HCT116 (cell line): ENCODE data around the gene ALOX15. TPM values are rescaled to one million over a fixed set of nuclear protein-coding genes. Genes with fewer than 3 reads are reported as not detected.
"Not testable (repeated sequence)": the region's sequence is repeated elsewhere in the genome, so short reads cannot be mapped to it uniquely, and the experiment has no call there.

ENCODE experiments used
- ATAC-seq: fragments of 200-7000 bp; cut with Tn5 transposase; 2 replicates; pipeline ENCODE4 v1.9.1; 2020; ENCODE audit warnings: mild to moderate bottlenecking, moderate library complexity
- BruUV-seq: library from RNA; stranded (reverse); fragments of 400-500 nt; replicated peaks from 2 replicates; lab custom pipeline; 2021; lab: Mats Ljungman, UMichigan
- CTCF ChIA-PET: fragments of 300-600 bp; sonication (Branson Sonifier 250); formaldehyde crosslinking; loops from one replicate; lab custom pipeline; 2021; ENCODE audit warnings: antibody characterized with exemption; lab: Charles Lee
- POLR2A ChIA-PET: fragments of 300-600, 350-600 bp; sonication (Branson Sonifier 250); formaldehyde crosslinking; loops from one replicate; lab custom pipeline; 2021; ENCODE audit warnings: antibody characterized with exemption; lab: Charles Lee
- RAD21 ChIA-PET, 2 experiments: fragments of 300-600 bp; sonication (Branson Sonifier 250); formaldehyde crosslinking; loops; one replicate each; lab custom pipeline; 2023; ENCODE audit warnings: low total read pairs in 2 of 2; ENCODE audit not compliant: uncharacterized antibody in 2 of 2, unreplicated experiment in 2 of 2, low non-redundant PET in 1 of 2; lab: Charles Lee
- DNase-seq: peaks from one replicate; pipeline ENCODE4 v3.0.0-alpha.2; 2010; ENCODE audit warnings: low read depth, low spot score
- H2AFZ ChIP-seq: fragments of 200-600 bp; shearing (Covaris generic), sonication (generic); 2 replicates; pipeline ENCODE4 v1.6.1; 2017; ENCODE audit warnings: low read depth, mixed run types, mixed read lengths, antibody characterized with exemption, low read length; ENCODE audit not compliant: poor library complexity, severe bottlenecking
- H3K27ac ChIP-seq: 2 replicates; pipeline ENCODE4 v1.5.1; 2012; ENCODE audit warnings: low read depth, low read length
- H3K27me3 ChIP-seq: fragments of 200-600 bp; sonication (generic); 2 replicates; pipeline ENCODE4 v1.6.1; 2016; ENCODE audit warnings: mixed run types, low read length, mixed read lengths; ENCODE audit not compliant: insufficient read depth
- H3K36me3 ChIP-seq, 2 experiments: fragments of 200-500 bp in 1 of 2; fragments of 200-600 bp in 1 of 2; sonication (Bioruptor generic) in 1 of 2; sonication (generic) in 1 of 2; 2 replicates each; pipeline versions ENCODE4 v1.5.1 to v1.6.1; 2014 to 2016; ENCODE audit warnings: low read length in 2 of 2, inconsistent platforms in 1 of 2, mixed read lengths in 1 of 2, mixed run types in 1 of 2; ENCODE audit not compliant: insufficient read depth in 2 of 2, control insufficient read depth in 1 of 2
- H3K4me1 ChIP-seq, 2 experiments: fragments of 200-600 bp in 1 of 2; sonication (generic) in 1 of 2; 2 replicates each; pipeline versions ENCODE4 v1.5.1 to v1.6.1; 2012 to 2017; ENCODE audit warnings: low read length in 2 of 2, inconsistent platforms in 1 of 2, mild to moderate bottlenecking in 1 of 2, mixed read lengths in 1 of 2, mixed run types in 1 of 2, moderate library complexity in 1 of 2; ENCODE audit not compliant: insufficient read depth in 2 of 2, control insufficient read depth in 1 of 2
- H3K4me2 ChIP-seq: fragments of 200-600 bp; sonication (generic); 2 replicates; pipeline ENCODE4 v1.6.1; 2017; ENCODE audit warnings: mixed run types, low read length, mixed read lengths
- H3K4me3 ChIP-seq, 2 experiments: fragments of 200-600 bp in 1 of 2; sonication (generic) in 1 of 2; replicated peaks in 1 of 2; 2 replicates each; pipeline ENCODE4 v1.5.1; 2011 to 2016; ENCODE audit warnings: low read length in 2 of 2, control low read depth in 1 of 2, low read depth in 1 of 2, mild to moderate bottlenecking in 1 of 2, mixed read lengths in 1 of 2, mixed run types in 1 of 2
- H3K79me2 ChIP-seq: fragments of 200-600 bp; sonication (generic); 2 replicates; pipeline ENCODE4 v1.6.1; 2017; ENCODE audit warnings: mild to moderate bottlenecking, mixed run types, low read length, moderate library complexity, mixed read lengths; ENCODE audit not compliant: insufficient read depth
- H3K9ac ChIP-seq: fragments of 200-600 bp; sonication (generic); 2 replicates; pipeline ENCODE4 v1.6.1; 2016; ENCODE audit warnings: low read length, mixed read lengths
- H3K9me2 ChIP-seq: fragments of 200-600 bp; sonication (generic), shearing (Covaris generic); 2 replicates; pipeline ENCODE4 v1.6.1; 2017; ENCODE audit warnings: mixed run types, mild to moderate bottlenecking, moderate library complexity; ENCODE audit not compliant: insufficient read depth
- H3K9me3 ChIP-seq, 2 experiments: fragments of 200-500 bp in 1 of 2; fragments of 200-600 bp in 1 of 2; sonication (Bioruptor generic) in 1 of 2; sonication (generic) in 1 of 2; 2 replicates each; pipeline ENCODE4 v1.6.1; 2014 to 2017; ENCODE audit warnings: low read length in 2 of 2, mixed read lengths in 2 of 2, inconsistent platforms in 1 of 2, low read depth in 1 of 2, mild to moderate bottlenecking in 1 of 2, mixed run types in 1 of 2, moderate library complexity in 1 of 2; ENCODE audit not compliant: control insufficient read depth in 1 of 2, insufficient read depth in 1 of 2
- H4K20me1 ChIP-seq: fragments of 200-600 bp; sonication (generic), shearing (Covaris generic); 2 replicates; pipeline ENCODE4 v1.6.1; 2017; ENCODE audit warnings: mixed run types, mild to moderate bottlenecking, moderate library complexity; ENCODE audit not compliant: insufficient read depth
- ATF3 ChIP-seq: IDR thresholded peaks from 2 replicates; pipeline ENCODE4 v1.6.1; 2012
- CBX3 ChIP-seq: IDR thresholded peaks from 2 replicates; pipeline ENCODE4 v1.6.1; 2012; ENCODE audit warnings: low read depth
- CEBPB ChIP-seq: IDR thresholded peaks from 2 replicates; pipeline ENCODE4 v1.6.1; 2012; ENCODE audit warnings: low read depth
- EGR1 ChIP-seq: IDR thresholded peaks from 2 replicates; pipeline ENCODE4 v1.6.1; 2012; ENCODE audit warnings: low read depth
- ELF1 ChIP-seq: IDR thresholded peaks from 2 replicates; pipeline ENCODE4 v1.6.1; 2012; ENCODE audit warnings: low read depth, borderline replicate concordance
- EZH2 ChIP-seq: fragments of 200-600 bp; sonication (generic); IDR thresholded peaks from 2 replicates; pipeline ENCODE4 v1.6.1; 2017; ENCODE audit warnings: antibody characterized with exemption, mixed run types
- POLR2A ChIP-seq: IDR thresholded peaks from 2 replicates; pipeline ENCODE4 v1.7.0; 2011; ENCODE audit warnings: borderline replicate concordance; ENCODE audit not compliant: insufficient read depth, insufficient read length; ENCODE audit errors: extremely low read depth
- RAD21 ChIP-seq: IDR thresholded peaks from 2 replicates; pipeline ENCODE4 v1.6.1; 2012; ENCODE audit warnings: low read depth, mild to moderate bottlenecking
- SRF ChIP-seq: IDR thresholded peaks from 2 replicates; pipeline ENCODE4 v1.6.1; 2012; ENCODE audit warnings: low read depth
- TCF7L2 ChIP-seq: IDR thresholded peaks from 2 replicates; pipeline ENCODE4 v1.7.0; 2011; ENCODE audit warnings: borderline replicate concordance, inconsistent platforms; ENCODE audit not compliant: insufficient read depth, insufficient read length; ENCODE audit errors: extremely low read depth
- intact Hi-C: fragments of 100-400 bp; cut with micrococcal nuclease; formaldehyde crosslinking; loops from 2 replicates; pipeline ENCODE4 v1.10.0; 2022
- total RNA-seq: library from RNA; stranded (reverse); gene quantifications from one replicate; pipeline ENCODE4 v1.2.1, GENCODE V29; 2021; ENCODE audit not compliant: unreplicated experiment
- TF ChIP-seq, protein P1 (sequence below): IDR thresholded peaks from 2 replicates; pipeline ENCODE4 v1.6.1; 2012; ENCODE audit warnings: low read depth

Gene ALOX15
- total RNA-seq, 1 experiment from 2014 or later, result 0.57 TPM

- H3K9me2 ChIP-seq, result no peaks in the 10 kb centered on the region
- DNase-seq (no peak), ATAC-seq (no peak)
- H3K79me2 ChIP-seq, result no peaks in the 10 kb centered on the region
- no peaks in the 10 kb centered on the region; a peak in 1 of 4 replicates for H3K9me3 ChIP-seq
- ChIA-PET CTCF (interaction anchor here (1.0 to 4.5 kb wide), 4 partner anchors 9 to 204 kb away, joined by 4 to 59 read pairs (median 5); no protein-coding TSS in a partner anchor), RAD21 (interaction anchor here (1.6 to 1.8 kb wide), 2 partner anchors 58 kb away, joined by 8 to 9 read pairs; no protein-coding TSS in a partner anchor), POLR2A (interaction anchor here (0.9 to 1.4 kb wide), 2 partner anchors 58 to 60 kb away, joined by 4 to 5 read pairs; no protein-coding TSS in a partner anchor)
- H3K4me3 ChIP-seq, result no peak overlapping the region
- no peak overlapping the region for H3K4me2 ChIP-seq
- TF ChIP-seq EGR1 (no peak), TCF7L2 (no peak), CBX3 (no peak), EZH2 (no peak), RAD21 (no peak), SRF (no peak), CEBPB (no peak), ELF1 (no peak), ATF3 (no peak), POLR2A (no peak)
- TF ChIP-seq, protein P1, sequence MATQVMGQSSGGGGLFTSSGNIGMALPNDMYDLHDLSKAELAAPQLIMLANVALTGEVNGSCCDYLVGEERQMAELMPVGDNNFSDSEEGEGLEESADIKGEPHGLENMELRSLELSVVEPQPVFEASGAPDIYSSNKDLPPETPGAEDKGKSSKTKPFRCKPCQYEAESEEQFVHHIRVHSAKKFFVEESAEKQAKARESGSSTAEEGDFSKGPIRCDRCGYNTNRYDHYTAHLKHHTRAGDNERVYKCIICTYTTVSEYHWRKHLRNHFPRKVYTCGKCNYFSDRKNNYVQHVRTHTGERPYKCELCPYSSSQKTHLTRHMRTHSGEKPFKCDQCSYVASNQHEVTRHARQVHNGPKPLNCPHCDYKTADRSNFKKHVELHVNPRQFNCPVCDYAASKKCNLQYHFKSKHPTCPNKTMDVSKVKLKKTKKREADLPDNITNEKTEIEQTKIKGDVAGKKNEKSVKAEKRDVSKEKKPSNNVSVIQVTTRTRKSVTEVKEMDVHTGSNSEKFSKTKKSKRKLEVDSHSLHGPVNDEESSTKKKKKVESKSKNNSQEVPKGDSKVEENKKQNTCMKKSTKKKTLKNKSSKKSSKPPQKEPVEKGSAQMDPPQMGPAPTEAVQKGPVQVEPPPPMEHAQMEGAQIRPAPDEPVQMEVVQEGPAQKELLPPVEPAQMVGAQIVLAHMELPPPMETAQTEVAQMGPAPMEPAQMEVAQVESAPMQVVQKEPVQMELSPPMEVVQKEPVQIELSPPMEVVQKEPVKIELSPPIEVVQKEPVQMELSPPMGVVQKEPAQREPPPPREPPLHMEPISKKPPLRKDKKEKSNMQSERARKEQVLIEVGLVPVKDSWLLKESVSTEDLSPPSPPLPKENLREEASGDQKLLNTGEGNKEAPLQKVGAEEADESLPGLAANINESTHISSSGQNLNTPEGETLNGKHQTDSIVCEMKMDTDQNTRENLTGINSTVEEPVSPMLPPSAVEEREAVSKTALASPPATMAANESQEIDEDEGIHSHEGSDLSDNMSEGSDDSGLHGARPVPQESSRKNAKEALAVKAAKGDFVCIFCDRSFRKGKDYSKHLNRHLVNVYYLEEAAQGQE, result no peak
- no TSS peak for BruUV-seq
- H3K27me3 ChIP-seq, result no peaks in the 10 kb centered on the region
- H2AFZ ChIP-seq, result no peak overlapping the region
- intact Hi-C loops, result no loop called here
- no peak overlapping the region for H3K9ac ChIP-seq
- H3K4me1 ChIP-seq, result peaks cover 0 to 4% of the 10 kb centered on the region in 2 experiments; a peak in 1 of 4 replicates
- H3K36me3 ChIP-seq, result no peaks in the 10 kb centered on the region
- no peaks in the 10 kb centered on the region for H4K20me1 ChIP-seq
- no peak overlapping the region for H3K27ac ChIP-seq
Measured at GRCh38 chr17:4625181-4625617, 16.3 kb downstream of the ALOX15 start.

GRCh38 chr17:4624451-4624911 is 17.0 kb downstream of the ALOX15 start:
- DNase-seq, H3K9ac ChIP-seq, H2AFZ ChIP-seq, intact Hi-C loops, H3K36me3 ChIP-seq, H3K27ac ChIP-seq, H3K4me2 ChIP-seq, BruUV-seq, H3K4me1 ChIP-seq, ATAC-seq, H3K9me2 ChIP-seq, H3K27me3 ChIP-seq, H3K79me2 ChIP-seq, H3K9me3 ChIP-seq, H3K4me3 ChIP-seq, H4K20me1 ChIP-seq: not testable (repeated sequence)
- RAD21 ChIA-PET, result interaction anchor here (1.6 to 1.8 kb wide), 2 partner anchors 58 kb away, joined by 8 to 9 read pairs; no protein-coding TSS in a partner anchor
- POLR2A ChIA-PET, result interaction anchor here (1.4 kb wide), 1 partner anchor 58 kb away, joined by 5 read pairs; no protein-coding TSS in a partner anchor
- CTCF ChIA-PET, result interaction anchor here (1.0 to 4.5 kb wide), 4 partner anchors 8 to 204 kb away, joined by 4 to 59 read pairs (median 5); no protein-coding TSS in a partner anchor
